MG63 (cell line): ENCODE measurements around the gene KLF17. TPM values are rescaled to one million over a fixed set of nuclear protein-coding genes. Genes with fewer than 3 reads are reported as not detected.

Source experiments
- DNase-seq: peaks from one replicate; pipeline ENCODE4 v3.0.0-alpha.2; 2020
- H3K27me3 ChIP-seq: fragments of 250-450 bp; sonication (Bioruptor Pico); 2 replicates; pipeline ENCODE4 v1.5.1; 2020; ENCODE audit warnings: mild to moderate bottlenecking, moderate library complexity
- H3K36me3 ChIP-seq: fragments of 250-450 bp; sonication (Bioruptor Pico); 2 replicates; pipeline ENCODE4 v1.5.1; 2020; ENCODE audit warnings: mild to moderate bottlenecking, moderate library complexity
- H3K4me3 ChIP-seq: fragments of 250-450 bp; sonication (Bioruptor Pico); 2 replicates; pipeline ENCODE4 v1.5.1; 2020; ENCODE audit warnings: mild to moderate bottlenecking, moderate library complexity
- H3K9me3 ChIP-seq: fragments of 250-450 bp; sonication (Bioruptor Pico); 2 replicates; pipeline ENCODE4 v1.5.1; 2020; ENCODE audit warnings: mild to moderate bottlenecking, moderate library complexity
- total RNA-seq: library from RNA; depleted of rRNA; stranded (reverse); fragments of >200 nt; shearing (Covaris generic); gene quantifications from 2 replicates; pipeline ENCODE4 v1.2.3, GENCODE V29; 2014; ENCODE audit warnings: low replicate concordance; rRNA removed

The KLF17 gene
- total RNA-seq = 3.1 TPM in 1 of 2 replicates, not detected in the other

GRCh38 chr1:44118682-44119081, at the start of gene KLF17:
TSS of gene KLF17 (plus strand) at chr1:44118821. CDS start at chr1:44118908, 87 bp downstream.
- Histone ChIP-seq H3K9me3 (no peaks in the 10 kb centered on the region), H3K27me3 (no peaks in the 10 kb centered on the region; the same call in 1 of the 2 replicates)
- no peak for DNase-seq

GRCh38 chr1:44071461-44071860, 47.2 kb upstream of the KLF17 start:
- Histone ChIP-seq H3K9me3 (no peaks in the 10 kb centered on the region), H3K27me3 (no peaks in the 10 kb centered on the region), H3K4me3 (no peak overlapping the region), H3K36me3 (peaks cover 8% of the 10 kb centered on the region; the same call in 1 of the 2 replicates)
- no peak for DNase-seq

More at GRCh38 chr1:44118682-44119081, at the start of gene KLF17:
- H3K4me3 ChIP-seq = no peak within 1 kb of the TSS
- no peaks in the 10 kb centered on the region for H3K36me3 ChIP-seq

- Histone ChIP-seq H3K9me3 (no peaks in the 10 kb centered on the region), H3K36me3 (peaks cover 8% of the 10 kb centered on the region; the same call in 1 of the 2 replicates), H3K4me3 (no peak overlapping the region), H3K27me3 (no peaks in the 10 kb centered on the region)
- peak; percentile 77 for DNase-seq
Observed at GRCh38 chr1:44072204-44072603, 46.4 kb upstream of the KLF17 start.

- no peak for DNase-seq
- Histone ChIP-seq H3K27me3 (no peaks in the 10 kb centered on the region), H3K36me3 (peaks cover 8% of the 10 kb centered on the region; the same call in 1 of the 2 replicates), H3K9me3 (no peaks in the 10 kb centered on the region), H3K4me3 (no peak overlapping the region)
Observed at GRCh38 chr1:44072821-44073220, 45.8 kb upstream of the KLF17 start.

- no peak overlapping the region for H3K4me3 ChIP-seq
- H3K9me3 ChIP-seq = no peaks in the 10 kb centered on the region
- DNase-seq = no peak
- peaks cover 8% of the 10 kb centered on the region; the same call in 1 of the 2 replicates for H3K36me3 ChIP-seq
- H3K27me3 ChIP-seq = no peaks in the 10 kb centered on the region
Observed at GRCh38 chr1:44073528-44073927, 45.1 kb upstream of the KLF17 start.

- no peaks in the 10 kb centered on the region for H3K27me3 ChIP-seq
- no peak overlapping the region for H3K4me3 ChIP-seq
- H3K36me3 ChIP-seq = peaks cover 8% of the 10 kb centered on the region; the same call in 1 of the 2 replicates
- no peaks in the 10 kb centered on the region for H3K9me3 ChIP-seq
- no peak for DNase-seq
Observed at GRCh38 chr1:44074415-44074814, 44.2 kb upstream of the KLF17 start.

GRCh38 chr1:44076066-44076465, 42.6 kb upstream of the KLF17 start:
- no peaks in the 10 kb centered on the region for H3K27me3 ChIP-seq
- H3K4me3 ChIP-seq = no peak overlapping the region
- H3K36me3 ChIP-seq = peaks cover 10% of the 10 kb centered on the region; the same call in 1 of the 2 replicates
- no peaks in the 10 kb centered on the region for H3K9me3 ChIP-seq
- DNase-seq = no peak

- H3K4me3 ChIP-seq = no peak overlapping the region
- peaks cover 13% of the 10 kb centered on the region for H3K36me3 ChIP-seq
- no peaks in the 10 kb centered on the region for H3K27me3 ChIP-seq
- no peak for DNase-seq
- H3K9me3 ChIP-seq = no peaks in the 10 kb centered on the region
Observed at GRCh38 chr1:44077421-44077820, 41.2 kb upstream of the KLF17 start.

GRCh38 chr1:44078104-44078503, 40.5 kb upstream of the KLF17 start:
- no peak for DNase-seq
- Histone ChIP-seq H3K9me3 (no peaks in the 10 kb centered on the region), H3K4me3 (no peak overlapping the region), H3K36me3 (peaks cover 13% of the 10 kb centered on the region), H3K27me3 (no peaks in the 10 kb centered on the region)

GRCh38 chr1:44079566-44079965, 39.1 kb upstream of the KLF17 start:
- Histone ChIP-seq H3K27me3 (no peaks in the 10 kb centered on the region), H3K36me3 (peaks cover 13% of the 10 kb centered on the region), H3K4me3 (no peak overlapping the region), H3K9me3 (no peaks in the 10 kb centered on the region)
- DNase-seq = no peak

- peak; percentile 51 for DNase-seq
- no peak overlapping the region for H3K4me3 ChIP-seq
- no peaks in the 10 kb centered on the region for H3K9me3 ChIP-seq
- peaks cover 5% of the 10 kb centered on the region for H3K36me3 ChIP-seq
- no peaks in the 10 kb centered on the region for H3K27me3 ChIP-seq
Observed at GRCh38 chr1:44084998-44085675, 33.5 kb upstream of the KLF17 start.

GRCh38 chr1:44086692-44087474, 31.7 kb upstream of the KLF17 start:
- Histone ChIP-seq H3K27me3 (no peaks in the 10 kb centered on the region), H3K4me3 (no peak overlapping the region), H3K9me3 (no peaks in the 10 kb centered on the region), H3K36me3 (peaks cover 2% of the 10 kb centered on the region; the same call in 1 of the 2 replicates)
- no peak for DNase-seq

- Histone ChIP-seq H3K27me3 (no peaks in the 10 kb centered on the region), H3K9me3 (peaks cover 5% of the 10 kb centered on the region), H3K36me3 (no peaks in the 10 kb centered on the region), H3K4me3 (no peak overlapping the region)
- peak; percentile 53 for DNase-seq
Observed at GRCh38 chr1:44089371-44090048, 29.1 kb upstream of the KLF17 start.

- no peak overlapping the region for H3K4me3 ChIP-seq
- no peaks in the 10 kb centered on the region for H3K27me3 ChIP-seq
- no peak for DNase-seq
- H3K36me3 ChIP-seq = no peaks in the 10 kb centered on the region
- H3K9me3 ChIP-seq = peaks cover 6% of the 10 kb centered on the region
Observed at GRCh38 chr1:44090429-44091252, 28.0 kb upstream of the KLF17 start.

- no peaks in the 10 kb centered on the region for H3K27me3 ChIP-seq
- no peak for DNase-seq
- H3K36me3 ChIP-seq = no peaks in the 10 kb centered on the region
- peaks cover 6% of the 10 kb centered on the region for H3K9me3 ChIP-seq
- no peak overlapping the region for H3K4me3 ChIP-seq
Observed at GRCh38 chr1:44094047-44094446, 24.6 kb upstream of the KLF17 start.

GRCh38 chr1:44100183-44100868, 18.3 kb upstream of the KLF17 start:
- no peak overlapping the region for H3K4me3 ChIP-seq
- no peaks in the 10 kb centered on the region; the same call in 1 of the 2 replicates for H3K9me3 ChIP-seq

More at GRCh38 chr1:44100183-44100868, 18.3 kb upstream of the KLF17 start:
- no peak for DNase-seq
- no peaks in the 10 kb centered on the region for H3K36me3 ChIP-seq
- H3K27me3 ChIP-seq = no peaks in the 10 kb centered on the region
